MCF 10A (cell line): ENCODE results near the gene GNAL. TPM values are rescaled to one million over a fixed set of nuclear protein-coding genes. Genes with fewer than 3 reads are reported as not detected.
"Not testable (repeated sequence)": the region's sequence is repeated elsewhere in the genome, so short reads cannot be mapped to it uniquely, and the experiment has no call there.

Experiments
- BruUV-seq: library from RNA; stranded (reverse); fragments of 400-500 nt; replicated peaks from 2 replicates; lab custom pipeline; 2021; lab: Mats Ljungman, UMichigan
- CTCF ChIA-PET: fragments of 300-600 bp; sonication (Branson Sonifier 250); formaldehyde crosslinking; extraction: SDS; loops from one replicate; lab custom pipeline; 2021; ENCODE audit warnings: antibody characterized with exemption, inconsistent platforms; lab: Yijun Ruan, JAX
- POLR2A ChIA-PET: fragments of 300-600, 350-650 bp; sonication (Branson Sonifier 250); formaldehyde crosslinking; extraction: SDS; loops from one replicate; lab custom pipeline; 2020; ENCODE audit warnings: antibody characterized with exemption, inconsistent platforms; lab: Yijun Ruan, JAX
- DNase-seq: peaks from one replicate; pipeline ENCODE4 v3.0.0-alpha.2; 2018; ENCODE audit not compliant: unreplicated experiment
- H3K27ac Mint-ChIP-seq: one replicate; pipeline ENCODE4 v1.8.0; 2022; ENCODE audit warnings: mild to moderate bottlenecking, low read depth, mixed read lengths; ENCODE audit not compliant: unreplicated experiment
- H3K27me3 Mint-ChIP-seq: one replicate; pipeline ENCODE4 v1.8.0; 2022; ENCODE audit warnings: mixed read lengths; ENCODE audit not compliant: insufficient read depth, unreplicated experiment
- H3K36me3 Mint-ChIP-seq: one replicate; pipeline ENCODE4 v1.8.0; 2022; ENCODE audit warnings: mild to moderate bottlenecking, moderate library complexity, mixed read lengths; ENCODE audit not compliant: insufficient read depth, unreplicated experiment
- H3K4me1 Mint-ChIP-seq: one replicate; pipeline ENCODE4 v1.8.0; 2022; ENCODE audit warnings: mixed read lengths; ENCODE audit not compliant: insufficient read depth, unreplicated experiment
- H3K4me3 Mint-ChIP-seq: one replicate; pipeline ENCODE4 v1.8.0; 2022; ENCODE audit warnings: mild to moderate bottlenecking, moderate library complexity, mixed read lengths; ENCODE audit not compliant: unreplicated experiment
- H3K9me3 Mint-ChIP-seq: one replicate; pipeline ENCODE4 v1.8.0; 2022; ENCODE audit warnings: mixed read lengths; ENCODE audit not compliant: unreplicated experiment
- intact Hi-C: fragments of 100-400 bp; cut with micrococcal nuclease; formaldehyde crosslinking; loops from 2 replicates; pipeline ENCODE4 v1.14.1; 2022
- total RNA-seq: library from RNA; stranded (reverse); gene quantifications from 2 replicates; pipeline ENCODE4 v1.2.3, GENCODE V29; 2022
- TF ChIP-seq, protein P1 (sequence below): fragments of 200-600 bp; IDR thresholded peaks from one replicate; pipeline ENCODE4 v1.8.0; 2022; ENCODE audit warnings: antibody characterized with exemption, mild to moderate bottlenecking; ENCODE audit not compliant: unreplicated experiment

Gene GNAL
- total RNA-seq, 1 experiment from 2014 or later: 1.6 TPM

DNA sequence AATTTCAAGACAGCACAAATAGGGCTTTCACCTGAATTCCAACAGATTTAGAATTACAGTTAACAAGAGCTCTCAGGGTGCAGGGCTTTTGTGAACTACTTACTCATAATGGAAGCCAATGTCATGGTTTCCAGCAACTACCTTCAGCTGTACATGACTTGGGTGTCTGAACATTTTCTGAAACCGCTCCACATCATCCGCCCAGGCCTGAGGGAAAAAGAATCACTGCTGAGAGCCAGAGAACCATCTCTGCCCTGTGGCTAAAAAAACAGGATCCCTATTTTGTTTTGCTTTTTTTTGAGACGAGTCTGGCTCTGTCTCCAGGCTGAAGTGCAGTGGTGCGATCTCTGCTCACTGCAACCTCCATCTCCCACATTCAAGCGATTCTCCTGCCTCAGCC lies 200.2 kb downstream of the GNAL start:
- Mint-ChIP-seq H3K9me3 (no peaks in the 10 kb centered on the region), H3K4me3 (no peak overlapping the region), H3K36me3 (peaks cover 37% of the 10 kb centered on the region), H3K4me1 (peaks cover 12% of the 10 kb centered on the region), H3K27ac (no peak overlapping the region), H3K27me3 (no peaks in the 10 kb centered on the region)
- no TSS peak for BruUV-seq
- ChIA-PET CTCF (interaction anchor here (1.6 kb wide), 1 partner anchor 157 kb away, joined by 3 read pairs; no protein-coding TSS in a partner anchor), POLR2A (interaction anchor here (1.0 kb wide), 1 partner anchor 57 kb away, joined by 3 read pairs; no protein-coding TSS in a partner anchor)
- intact Hi-C loops: no loop called here
- DNase-seq: no peak
- TF ChIP-seq, protein P1, sequence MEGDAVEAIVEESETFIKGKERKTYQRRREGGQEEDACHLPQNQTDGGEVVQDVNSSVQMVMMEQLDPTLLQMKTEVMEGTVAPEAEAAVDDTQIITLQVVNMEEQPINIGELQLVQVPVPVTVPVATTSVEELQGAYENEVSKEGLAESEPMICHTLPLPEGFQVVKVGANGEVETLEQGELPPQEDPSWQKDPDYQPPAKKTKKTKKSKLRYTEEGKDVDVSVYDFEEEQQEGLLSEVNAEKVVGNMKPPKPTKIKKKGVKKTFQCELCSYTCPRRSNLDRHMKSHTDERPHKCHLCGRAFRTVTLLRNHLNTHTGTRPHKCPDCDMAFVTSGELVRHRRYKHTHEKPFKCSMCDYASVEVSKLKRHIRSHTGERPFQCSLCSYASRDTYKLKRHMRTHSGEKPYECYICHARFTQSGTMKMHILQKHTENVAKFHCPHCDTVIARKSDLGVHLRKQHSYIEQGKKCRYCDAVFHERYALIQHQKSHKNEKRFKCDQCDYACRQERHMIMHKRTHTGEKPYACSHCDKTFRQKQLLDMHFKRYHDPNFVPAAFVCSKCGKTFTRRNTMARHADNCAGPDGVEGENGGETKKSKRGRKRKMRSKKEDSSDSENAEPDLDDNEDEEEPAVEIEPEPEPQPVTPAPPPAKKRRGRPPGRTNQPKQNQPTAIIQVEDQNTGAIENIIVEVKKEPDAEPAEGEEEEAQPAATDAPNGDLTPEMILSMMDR: no peak

DNA sequence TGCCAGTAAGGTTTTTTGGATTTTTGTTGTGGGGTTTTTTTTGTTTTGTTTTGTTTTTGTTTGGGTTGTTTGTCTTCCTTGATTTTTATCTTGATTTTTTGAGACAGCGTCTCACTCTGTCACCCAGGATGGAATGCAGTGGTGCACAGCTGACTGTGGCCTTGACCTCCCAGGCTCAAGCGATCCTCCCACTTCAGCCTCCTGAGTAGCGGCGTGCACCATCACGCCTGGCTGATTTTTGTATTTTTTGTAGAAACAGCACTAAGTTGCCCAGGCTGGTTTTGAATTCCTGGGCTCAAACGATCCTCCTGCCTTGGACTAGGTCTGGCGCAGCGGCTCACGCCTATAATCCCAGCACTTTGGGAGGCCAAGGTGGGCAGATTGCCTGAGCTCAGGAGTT lies 202.7 kb downstream of the GNAL start:
- ChIA-PET CTCF (interaction anchor here (0.7 kb wide), 1 partner anchor 379 kb away, joined by 3 read pairs; no protein-coding TSS in a partner anchor), POLR2A (interaction anchor here (0.7 kb wide), 1 partner anchor 39 kb away, joined by 3 read pairs; no protein-coding TSS in a partner anchor)
- Mint-ChIP-seq H3K27ac (no peak overlapping the region), H3K27me3 (no peaks in the 10 kb centered on the region), H3K4me1 (peaks cover 12% of the 10 kb centered on the region), H3K36me3 (peaks cover 49% of the 10 kb centered on the region), H3K9me3 (no peaks in the 10 kb centered on the region), H3K4me3 (no peak overlapping the region)
- DNase-seq: no peak
- intact Hi-C loops: no loop called here
- BruUV-seq: no TSS peak
- TF ChIP-seq, protein P1: no peak

- intact Hi-C loops, H3K27me3 Mint-ChIP-seq, CTCF ChIA-PET, H3K4me3 Mint-ChIP-seq, BruUV-seq, H3K27ac Mint-ChIP-seq, POLR2A ChIA-PET, DNase-seq, H3K9me3 Mint-ChIP-seq: not testable (repeated sequence)
- Mint-ChIP-seq H3K36me3 (peaks cover 56% of the 10 kb centered on the region), H3K4me1 (peaks cover 12% of the 10 kb centered on the region)
Measured at GRCh38 chr18:11892438-11892837, 203.4 kb downstream of the GNAL start.

- BruUV-seq: no TSS peak
- H3K9me3 Mint-ChIP-seq: no peaks in the 10 kb centered on the region
- no peak overlapping the region for H3K4me3 Mint-ChIP-seq
- no peak for DNase-seq
- peaks cover 41% of the 10 kb centered on the region for H3K36me3 Mint-ChIP-seq
- peaks cover 5% of the 10 kb centered on the region for H3K4me1 Mint-ChIP-seq
- intact Hi-C loops: no loop called here
- ChIA-PET CTCF (no interaction called here), POLR2A (interaction anchor here (0.8 kb wide), 1 partner anchor 19 kb away, joined by 3 read pairs; no protein-coding TSS in a partner anchor)
- no peaks in the 10 kb centered on the region for H3K27me3 Mint-ChIP-seq
- TF ChIP-seq, protein P1: no peak
- H3K27ac Mint-ChIP-seq: no peak overlapping the region
Measured at GRCh38 chr18:11897781-11898180, 208.7 kb downstream of the GNAL start.
